ENCODE measurements around the gene TFDP2. TPM values are rescaled to one million over a fixed set of nuclear protein-coding genes. Genes with fewer than 3 reads are reported as not detected.
"Not testable (repeated sequence)": the region's sequence is repeated elsewhere in the genome, so short reads cannot be mapped to it uniquely, and the experiment has no call there.

TFDP2 gene
- total RNA-seq, 1 experiment from 2014 or later, result 55.4 TPM

- POLR2A ChIA-PET, CTCF ChIA-PET: not testable (repeated sequence)
- TF ChIP-seq JUND (IDR thresholded peaks at IDR 0.05) (0 out of 2 replicates have a peak, but pooled peaks have one; percentile 5), CBX3 (IDR thresholded peaks at IDR 0.05; ENCODE audit: low read depth) (0 out of 2 replicates have a peak, but pooled peaks have one; percentile 10)
Measured at GRCh38 chr3:142088925-142089324, 60.4 kb downstream of the TFDP2 start.

GRCh38 chr3:142088522-142088921 lies 60.8 kb downstream of the TFDP2 start:
- BruUV-seq (replicated peaks), result no TSS peak
- Histone ChIP-seq H3K27me3 (ENCODE audit: insufficient read depth, low read length) (no peaks in the 10 kb centered on the region), H3K9me2 (ENCODE audit: insufficient read depth) (no peaks in the 10 kb centered on the region), H3K4me3 (replicated peaks in 1 of 2; ENCODE audit: low read depth in 1 of 2, low read length in 2 of 2) (peak overlapping the region in 1 of 2 experiments; percentile 22; a peak in 1 of 4 replicates), H3K4me2 (ENCODE audit: low read length) (peak overlapping the region; percentile 61), H4K20me1 (ENCODE audit: insufficient read depth) (no peaks in the 10 kb centered on the region), H3K79me2 (ENCODE audit: insufficient read depth, low read length) (no peaks in the 10 kb centered on the region), H3K9me3 (ENCODE audit: control insufficient read depth in 1 of 2, insufficient read depth in 1 of 2, low read depth in 1 of 2, low read length in 2 of 2) (peaks cover 0 to 4% of the 10 kb centered on the region in 2 experiments; a peak in 1 of 4 replicates), H2AFZ (ENCODE audit: low read depth, low read length, poor library complexity, severe bottlenecking) (no peak overlapping the region), H3K27ac (ENCODE audit: low read depth, low read length) (peak overlapping the region; percentile 47; the same call in 1 of the 2 replicates), H3K36me3 (ENCODE audit: control insufficient read depth in 1 of 2, insufficient read depth in 2 of 2, low read length in 2 of 2) (no peaks in the 10 kb centered on the region), H3K4me1 (ENCODE audit: control insufficient read depth in 1 of 2, insufficient read depth in 2 of 2, low read length in 2 of 2) (peaks cover 32 to 37% of the 10 kb centered on the region in 2 experiments), H3K9ac (ENCODE audit: low read length) (no peak overlapping the region)
- TF ChIP-seq JUND (IDR thresholded peaks at IDR 0.05), result 0 out of 2 replicates have a peak, but pooled peaks have one; percentile 9
- peak; percentile 53; the same call in 1 of the 2 replicates for TF ChIP-seq CBX3 (IDR thresholded peaks at IDR 0.05; ENCODE audit: low read depth)
- no peak for TF ChIP-seq EZH2phosphoT487 (IDR thresholded peaks at IDR 0.05; ENCODE audit: borderline replicate concordance)
- no peak for TF ChIP-seq EZH2 (IDR thresholded peaks at IDR 0.05)
- no peak for TF ChIP-seq EGR1 (IDR thresholded peaks at IDR 0.05; ENCODE audit: low read depth)
- TF ChIP-seq CEBPB (IDR thresholded peaks at IDR 0.05; ENCODE audit: low read depth), result peak; percentile 96
- intact Hi-C loops (cut with micrococcal nuclease), result no loop called here
- DNase-seq (ENCODE audit: low read depth, low spot score), result peak; percentile 37
- ATAC-seq, result peak; percentile 73
- CTCF ChIA-PET, result no interaction called here
- POLR2A ChIA-PET, result no interaction called here
- RAD21 ChIA-PET (ENCODE audit: low non-redundant PET in 1 of 2, low total read pairs in 2 of 2, uncharacterized antibody in 2 of 2, unreplicated experiment in 2 of 2), result no interaction called here

More at GRCh38 chr3:142088925-142089324, 60.4 kb downstream of the TFDP2 start:
- peak; percentile 71 for ATAC-seq
- H3K9me2 ChIP-seq (ENCODE audit: insufficient read depth); H3K36me3 ChIP-seq (ENCODE audit: control insufficient read depth in 1 of 2, insufficient read depth in 2 of 2, low read length in 2 of 2); H3K9ac ChIP-seq (ENCODE audit: low read length); H2AFZ ChIP-seq (ENCODE audit: low read depth, low read length, poor library complexity, severe bottlenecking); H3K27me3 ChIP-seq (ENCODE audit: insufficient read depth, low read length); H3K9me3 ChIP-seq (ENCODE audit: control insufficient read depth in 1 of 2, insufficient read depth in 1 of 2, low read depth in 1 of 2, low read length in 2 of 2); RAD21 ChIA-PET (ENCODE audit: low non-redundant PET in 1 of 2, low total read pairs in 2 of 2, uncharacterized antibody in 2 of 2, unreplicated experiment in 2 of 2); intact Hi-C loops (cut with micrococcal nuclease); DNase-seq (ENCODE audit: low read depth, low spot score); H3K79me2 ChIP-seq (ENCODE audit: insufficient read depth, low read length); BruUV-seq (replicated peaks); H4K20me1 ChIP-seq (ENCODE audit: insufficient read depth): not testable (repeated sequence)
- H3K4me1 ChIP-seq (ENCODE audit: control insufficient read depth in 1 of 2, insufficient read depth in 2 of 2, low read length in 2 of 2), result peaks cover 32 to 37% of the 10 kb centered on the region in 2 experiments
- peak overlapping the region; percentile 61 for H3K4me2 ChIP-seq (ENCODE audit: low read length)
- H3K27ac ChIP-seq (ENCODE audit: low read depth, low read length), result peak overlapping the region; percentile 47; the same call in 1 of the 2 replicates
- H3K4me3 ChIP-seq (replicated peaks in 1 of 2; ENCODE audit: low read depth in 1 of 2, low read length in 2 of 2), result 0 out of 4 replicates have a peak overlapping the region, but pooled peaks of 1 of the 2 experiments have one; percentile 22

Data from HCT116 (cell line).